WTC11 (cell line): Measurements from ENCODE around the gene USP47. TPM values are rescaled to one million over a fixed set of nuclear protein-coding genes. Genes with fewer than 3 reads are reported as not detected.

Experiments used
- ATAC-seq: fragments of 200-7000 bp; cut with Tn5 transposase; 2 replicates; pipeline ENCODE4 v1.10.0; 2021; ENCODE audit warnings: mild to moderate bottlenecking, moderate library complexity
- CTCF ChIA-PET: fragments of 300-600 bp; sonication (Branson Sonifier 250); formaldehyde crosslinking; loops from one replicate; lab custom pipeline; 2021; ENCODE audit warnings: antibody characterized with exemption; lab: Charles Lee
- POLR2A ChIA-PET: fragments of 350-600 bp; sonication (Branson Sonifier 250); formaldehyde crosslinking; loops from one replicate; lab custom pipeline; 2021; ENCODE audit warnings: antibody characterized with exemption; lab: Charles Lee
- DNase-seq: peaks from one replicate; pipeline ENCODE4 v3.0.0; 2021; ENCODE audit warnings: low spot score
- H3K27ac Mint-ChIP-seq: 2 replicates; pipeline ENCODE4 v1.8.0; 2021; ENCODE audit warnings: mixed read lengths
- H3K27me3 Mint-ChIP-seq: 2 replicates; pipeline ENCODE4 v1.8.0; 2021; ENCODE audit warnings: low read depth, mild to moderate bottlenecking, moderate library complexity, mixed read lengths
- H3K36me3 Mint-ChIP-seq: 2 replicates; pipeline ENCODE4 v1.8.0; 2021; ENCODE audit warnings: mixed read lengths
- H3K4me1 Mint-ChIP-seq: 2 replicates; pipeline ENCODE4 v1.8.0; 2022; ENCODE audit warnings: mixed read lengths
- H3K4me3 Mint-ChIP-seq: 2 replicates; pipeline ENCODE4 v1.8.0; 2021; ENCODE audit warnings: mild to moderate bottlenecking, moderate library complexity, mixed read lengths
- H3K9me3 Mint-ChIP-seq: 2 replicates; pipeline ENCODE4 v1.8.0; 2021; ENCODE audit warnings: mixed read lengths
- AFF4 ChIP-seq: sonication (generic); formaldehyde crosslinking; IDR thresholded peaks from 2 replicates; pipeline ENCODE4 v1.8.1; 2023; ENCODE audit warnings: mild to moderate bottlenecking, missing genetic modification reagents, borderline replicate concordance
- ATF1 ChIP-seq: sonication (generic); formaldehyde crosslinking; IDR thresholded peaks from 2 replicates; pipeline ENCODE4 v1.8.1; 2023; ENCODE audit warnings: mild to moderate bottlenecking, moderate library complexity, missing genetic modification reagents
- CREM ChIP-seq: sonication (generic); formaldehyde crosslinking; IDR thresholded peaks from 2 replicates; pipeline ENCODE4 v1.8.1; 2022; ENCODE audit warnings: mild to moderate bottlenecking, missing genetic modification reagents, moderate library complexity
- ELF4 ChIP-seq: sonication (generic); formaldehyde crosslinking; IDR thresholded peaks from 2 replicates; pipeline ENCODE4 v1.8.1; 2022; ENCODE audit warnings: low read depth, mild to moderate bottlenecking, moderate library complexity, missing genetic modification reagents
- FOXP4 ChIP-seq: sonication (generic); formaldehyde crosslinking; IDR thresholded peaks from 2 replicates; pipeline ENCODE4 v1.8.0; 2022; ENCODE audit warnings: mild to moderate bottlenecking, missing genetic modification reagents
- IRF1 ChIP-seq: sonication (generic); formaldehyde crosslinking; IDR thresholded peaks from 2 replicates; pipeline ENCODE4 v1.8.0; 2023; ENCODE audit warnings: missing genetic modification reagents
- MAX ChIP-seq: sonication (generic); formaldehyde crosslinking; IDR thresholded peaks from 2 replicates; pipeline ENCODE4 v1.8.0; 2022; ENCODE audit warnings: mild to moderate bottlenecking, missing genetic modification reagents
- MLX ChIP-seq: sonication (generic); formaldehyde crosslinking; IDR thresholded peaks from 2 replicates; pipeline ENCODE4 v1.8.1; 2023; ENCODE audit warnings: mild to moderate bottlenecking, missing genetic modification reagents, moderate library complexity
- NFYB ChIP-seq: sonication (generic); formaldehyde crosslinking; conservative IDR thresholded peaks from 2 replicates; pipeline ENCODE4 v1.8.0; 2022; ENCODE audit warnings: low read depth, missing genetic modification reagents
- RORB ChIP-seq: fragments of 250-450 bp; sonication (Bioruptor Pico); IDR thresholded peaks from 2 replicates; pipeline ENCODE4 v1.9.0; 2021; ENCODE audit warnings: mild to moderate bottlenecking
- SMAD3 ChIP-seq: sonication (generic); formaldehyde crosslinking; IDR thresholded peaks from 2 replicates; pipeline ENCODE4 v1.8.0; 2022; ENCODE audit warnings: missing genetic modification reagents, mild to moderate bottlenecking, borderline replicate concordance
- SOX15 ChIP-seq: fragments of 250-450 bp; sonication (Bioruptor Pico); IDR thresholded peaks from 2 replicates; pipeline ENCODE4 v1.9.0; 2021; ENCODE audit warnings: mild to moderate bottlenecking
- STAT6 ChIP-seq: sonication (generic); formaldehyde crosslinking; conservative IDR thresholded peaks from 2 replicates; pipeline ENCODE4 v1.8.1; 2023; ENCODE audit warnings: mild to moderate bottlenecking, low read depth, missing genetic modification reagents, moderate library complexity
- TEAD4 ChIP-seq: sonication (generic); formaldehyde crosslinking; IDR thresholded peaks from 2 replicates; pipeline ENCODE4 v1.8.0; 2022; ENCODE audit warnings: mild to moderate bottlenecking, missing genetic modification reagents
- USF2 ChIP-seq: sonication (generic); formaldehyde crosslinking; IDR thresholded peaks from 2 replicates; pipeline ENCODE4 v1.8.1; 2023; ENCODE audit warnings: mild to moderate bottlenecking, missing genetic modification reagents, moderate library complexity
- ZBTB43 ChIP-seq: sonication (generic); formaldehyde crosslinking; IDR thresholded peaks from 2 replicates; pipeline ENCODE4 v1.8.1; 2023; ENCODE audit warnings: mild to moderate bottlenecking, missing genetic modification reagents
- ZNF121 ChIP-seq: sonication (generic); formaldehyde crosslinking; IDR thresholded peaks from 2 replicates; pipeline ENCODE4 v1.8.0; 2023; ENCODE audit warnings: missing genetic modification reagents
- ZNF416 ChIP-seq: fragments of 250-450 bp; sonication (Bioruptor Pico); IDR thresholded peaks from 2 replicates; pipeline ENCODE4 v1.9.0; 2021; ENCODE audit warnings: mild to moderate bottlenecking, inconsistent platforms
- total RNA-seq: library from RNA; stranded (reverse); gene quantifications from 3 replicates; pipeline ENCODE4 v1.2.3, GENCODE V29; 2021

The USP47 gene
- total RNA-seq, 1 experiment from 2014 or later = 19.7 TPM

GRCh38 chr11:11814614-11815452 lies 26.9 kb upstream of the USP47 start (continued):
- TF ChIP-seq AFF4 (CRISPR knock-in tag) = no peak
- no peak for TF ChIP-seq ZNF121 (CRISPR knock-in tag)

- TF ChIP-seq FOXP4 (CRISPR knock-in tag) = no peak
- no peak for TF ChIP-seq ATF1 (CRISPR knock-in tag)
- no peak for TF ChIP-seq USF2 (CRISPR knock-in tag)
- TF ChIP-seq CREM (CRISPR knock-in tag) = no peak
- no peak for TF ChIP-seq IRF1 (CRISPR knock-in tag)
- TF ChIP-seq NFYB (CRISPR knock-in tag) = no peak
- no peak for TF ChIP-seq SOX15 (CRISPR knock-in tag)
- no peak for TF ChIP-seq ZNF416 (CRISPR knock-in tag)
- no peak for TF ChIP-seq ELF4 (CRISPR knock-in tag)
- no peak for TF ChIP-seq MAX (CRISPR knock-in tag)
- TF ChIP-seq SMAD3 = no peak
- CTCF ChIA-PET = no interaction called here
- POLR2A ChIA-PET = interaction anchor here (0.5 kb wide), 1 partner anchor 26 kb away, joined by 8 read pairs; no protein-coding TSS in a partner anchor
- Mint-ChIP-seq H3K9me3 (no peaks in the 10 kb centered on the region; the same call in 1 of the 2 replicates), H3K36me3 (no peaks in the 10 kb centered on the region), H3K4me3 (no peak overlapping the region), H3K27me3 (no peaks in the 10 kb centered on the region; the same call in 1 of the 2 replicates), H3K27ac (no peak overlapping the region), H3K4me1 (no peaks in the 10 kb centered on the region)
- ATAC-seq (no peak), DNase-seq (no peak)
Measured at GRCh38 chr11:11816511-11817314, 25.1 kb upstream of the USP47 start.

GRCh38 chr11:11817957-11818356 lies 23.8 kb upstream of the USP47 start:
- Mint-ChIP-seq H3K9me3 (no peaks in the 10 kb centered on the region; the same call in 1 of the 2 replicates), H3K4me1 (no peaks in the 10 kb centered on the region), H3K4me3 (no peak overlapping the region), H3K36me3 (no peaks in the 10 kb centered on the region), H3K27ac (no peak overlapping the region), H3K27me3 (no peaks in the 10 kb centered on the region; the same call in 1 of the 2 replicates)
- ChIA-PET POLR2A (interaction anchor here (0.6 kb wide), 1 partner anchor 52 kb away, joined by 3 read pairs; no protein-coding TSS in a partner anchor), CTCF (interaction anchor here (0.8 kb wide), 1 partner anchor 19 kb away, joined by 4 read pairs; no protein-coding TSS in a partner anchor)
- ATAC-seq = no peak
- no peak for DNase-seq
- TF ChIP-seq MLX (CRISPR knock-in tag) (no peak), RORB (CRISPR knock-in tag) (no peak), TEAD4 (CRISPR knock-in tag) (no peak), ZBTB43 (CRISPR knock-in tag) (no peak), STAT6 (CRISPR knock-in tag) (no peak)
